NCI-H526 treated with DMSO at 0.1 percent for 48 hours (cell line): ENCODE results near the gene FNIP2.
"Not testable (repeated sequence)": the region's sequence is repeated elsewhere in the genome, so short reads cannot be mapped to it uniquely, and the experiment has no call there.

Experiments used
- DNase-seq: peaks from one replicate; lab custom pipeline; 2025; lab: John Stamatoyannopoulos, UW

The FNIP2 gene

GRCh38 chr4:158768555-158769174 is at the start of gene FNIP2:
TSS of gene FNIP2 (plus strand) at chr4:158769026. CDS start at chr4:158769213, 187 bp downstream.
- DNase-seq, result peak; percentile 79

- no peak for DNase-seq
Measured at GRCh38 chr4:158721680-158722079, 47.1 kb upstream of the FNIP2 start.

- no peak for DNase-seq
Measured at GRCh38 chr4:158722291-158722916, 46.4 kb upstream of the FNIP2 start.

GRCh38 chr4:158722917-158723793 is 45.7 kb upstream of the FNIP2 start, which contains the start of gene PPID:
TSS of gene PPID (minus strand) at chr4:158723396. CDS start at chr4:158723288, 108 bp downstream.
- DNase-seq, result peak; percentile 75

GRCh38 chr4:158724637-158725036 is 44.2 kb upstream of the FNIP2 start:
- DNase-seq, result no peak

- DNase-seq, result no peak
Measured at GRCh38 chr4:158726633-158727032, 42.2 kb upstream of the FNIP2 start.

GRCh38 chr4:158728236-158728635 is 40.6 kb upstream of the FNIP2 start:
- no peak for DNase-seq

GRCh38 chr4:158729716-158730559 is 38.9 kb upstream of the FNIP2 start:
- peak; percentile 19 for DNase-seq

GRCh38 chr4:158738866-158739265 is 30.0 kb upstream of the FNIP2 start:
- DNase-seq, result no peak

- no peak for DNase-seq
Measured at GRCh38 chr4:158739600-158739999, 29.2 kb upstream of the FNIP2 start.

GRCh38 chr4:158741326-158742021 is 27.4 kb upstream of the FNIP2 start:
- DNase-seq, result no peak

- DNase-seq, result not testable (repeated sequence)
Measured at GRCh38 chr4:158746537-158746936, 22.3 kb upstream of the FNIP2 start.

GRCh38 chr4:158750379-158750778 is 18.4 kb upstream of the FNIP2 start:
- no peak for DNase-seq

- DNase-seq, result no peak
Measured at GRCh38 chr4:158754385-158755180, 14.2 kb upstream of the FNIP2 start.

GRCh38 chr4:158755819-158756218 is 13.0 kb upstream of the FNIP2 start:
- DNase-seq, result not testable (repeated sequence)

GRCh38 chr4:158756588-158756987 is 12.2 kb upstream of the FNIP2 start:
- DNase-seq, result no peak

- DNase-seq, result no peak
Measured at GRCh38 chr4:158758142-158758541, 10.7 kb upstream of the FNIP2 start.

GRCh38 chr4:158758703-158759102 is 10.1 kb upstream of the FNIP2 start:
- no peak for DNase-seq

GRCh38 chr4:158759539-158759938 is 9.3 kb upstream of the FNIP2 start:
- not testable (repeated sequence) for DNase-seq

GRCh38 chr4:158760866-158761265 is 8.0 kb upstream of the FNIP2 start:
- DNase-seq, result no peak
